H9 (cell line): ENCODE results near the gene UHRF1. TPM values are rescaled to one million over a fixed set of nuclear protein-coding genes. Genes with fewer than 3 reads are reported as not detected.

Source experiments
- DNase-seq: peaks from one replicate; pipeline ENCODE4 v3.0.0-alpha.2; 2017
- H2AFZ ChIP-seq: one replicate; pipeline ENCODE4 v1.6.1; 2013; ENCODE audit warnings: mild to moderate bottlenecking, low read length, control low read depth, moderate library complexity
- H2AK5ac ChIP-seq: 2 replicates; pipeline ENCODE4 v1.6.1; 2013; ENCODE audit warnings: low read length, control low read depth, mixed read lengths; ENCODE audit not compliant: insufficient read length
- H2BK120ac ChIP-seq: one replicate; pipeline ENCODE4 v1.6.1; 2013; ENCODE audit warnings: low read depth, mild to moderate bottlenecking, low read length, control low read depth, inconsistent platforms; ENCODE audit not compliant: poor library complexity, severe bottlenecking
- H2BK12ac ChIP-seq: 2 replicates; pipeline ENCODE4 v1.6.1; 2013; ENCODE audit warnings: low read length, control low read depth, mixed read lengths, low read depth; ENCODE audit not compliant: insufficient read length
- H2BK15ac ChIP-seq: 2 replicates; pipeline ENCODE4 v1.6.1; 2013; ENCODE audit warnings: low read depth, low read length, control low read depth
- H2BK20ac ChIP-seq: one replicate; pipeline ENCODE4 v1.6.1; 2013; ENCODE audit warnings: low read depth, mild to moderate bottlenecking, low read length, control low read depth, inconsistent platforms; ENCODE audit not compliant: poor library complexity, severe bottlenecking
- H2BK5ac ChIP-seq: 2 replicates; pipeline ENCODE4 v1.6.1; 2013; ENCODE audit warnings: low read length, control low read depth, mixed read lengths; ENCODE audit not compliant: insufficient read length
- H3K14ac ChIP-seq: 2 replicates; pipeline ENCODE4 v1.6.1; 2013; ENCODE audit warnings: low read length, control low read depth; ENCODE audit not compliant: insufficient read depth
- H3K18ac ChIP-seq: 2 replicates; pipeline ENCODE4 v1.6.1; 2013; ENCODE audit warnings: low read depth, mild to moderate bottlenecking, mixed read lengths, low read length, control low read depth; ENCODE audit not compliant: insufficient read length
- H3K23ac ChIP-seq: 2 replicates; pipeline ENCODE4 v1.6.1; 2013; ENCODE audit warnings: low read length, control low read depth, mixed read lengths, low read depth; ENCODE audit not compliant: insufficient read length
- H3K23me2 ChIP-seq: 2 replicates; pipeline ENCODE4 v1.6.1; 2013; ENCODE audit warnings: low read depth, mild to moderate bottlenecking, mixed read lengths, low read length, control low read depth; ENCODE audit not compliant: insufficient read length, poor library complexity, severe bottlenecking
- H3K27ac ChIP-seq: 2 replicates; pipeline ENCODE4 v1.5.1; 2013; ENCODE audit warnings: low read length, control low read depth, mixed read lengths, low read depth; ENCODE audit not compliant: insufficient read length
- H3K27me3 ChIP-seq: 2 replicates; pipeline ENCODE4 v1.6.1; 2013; ENCODE audit warnings: low read length, control low read depth, inconsistent platforms; ENCODE audit not compliant: insufficient read depth
- H3K4ac ChIP-seq: 2 replicates; pipeline ENCODE4 v1.6.1; 2013; ENCODE audit warnings: low read depth, mild to moderate bottlenecking, control low read depth, inconsistent platforms, low read length, moderate library complexity
- H3K4me1 ChIP-seq: 2 replicates; pipeline ENCODE4 v1.6.1; 2013; ENCODE audit warnings: low read length, control low read depth, inconsistent platforms; ENCODE audit not compliant: insufficient read depth
- H3K4me2 ChIP-seq: 2 replicates; pipeline ENCODE4 v1.6.1; 2013; ENCODE audit warnings: low read length, control low read depth, mixed read lengths; ENCODE audit not compliant: insufficient read length, insufficient read depth
- H3K56ac ChIP-seq: 2 replicates; pipeline ENCODE4 v1.6.1; 2013; ENCODE audit warnings: low read depth, mild to moderate bottlenecking, mixed read lengths, low read length, control low read depth; ENCODE audit not compliant: insufficient read length
- H3K79me1 ChIP-seq: 2 replicates; pipeline ENCODE4 v1.6.1; 2013; ENCODE audit warnings: low read depth, mild to moderate bottlenecking, moderate library complexity, low read length, control low read depth, inconsistent platforms; ENCODE audit not compliant: insufficient read depth, poor library complexity, severe bottlenecking
- H3K79me2 ChIP-seq: 2 replicates; pipeline ENCODE4 v1.6.1; 2013; ENCODE audit warnings: low read length, control low read depth, inconsistent platforms; ENCODE audit not compliant: insufficient read depth
- H3K9ac ChIP-seq: 2 replicates; pipeline ENCODE4 v1.6.1; 2013; ENCODE audit warnings: low read length, control low read depth, mixed read lengths; ENCODE audit not compliant: insufficient read length; ENCODE audit errors: extremely low read depth
- H3K9me3 ChIP-seq: one replicate; pipeline ENCODE4 v1.6.1; 2013; ENCODE audit warnings: low read depth, low read length, inconsistent platforms; ENCODE audit not compliant: control insufficient read depth
- H3T11ph ChIP-seq: one replicate; pipeline ENCODE4 v1.6.1; 2013; ENCODE audit warnings: mild to moderate bottlenecking, low read length, control low read depth, inconsistent platforms
- H4K20me1 ChIP-seq: one replicate; pipeline ENCODE4 v1.6.1; 2013; ENCODE audit not compliant: control insufficient read depth, insufficient read length, insufficient read depth
- H4K5ac ChIP-seq: 2 replicates; pipeline ENCODE4 v1.6.1; 2013; ENCODE audit warnings: low read depth, mild to moderate bottlenecking, mixed read lengths, low read length, control low read depth; ENCODE audit not compliant: insufficient read length
- H4K8ac ChIP-seq: replicated peaks from 2 replicates; pipeline ENCODE4 v1.6.1; 2013; ENCODE audit warnings: low read length, control low read depth, mixed read lengths, low read depth; ENCODE audit not compliant: insufficient read length
- H4K91ac ChIP-seq: 2 replicates; pipeline ENCODE4 v1.6.1; 2013; ENCODE audit warnings: low read depth, mild to moderate bottlenecking, moderate library complexity, mixed read lengths, low read length, control low read depth; ENCODE audit not compliant: insufficient read length
- H3K27ac Mint-ChIP-seq, 3 experiments: 2 replicates in 2 of 3; 3 replicates in 1 of 3; pipeline ENCODE4 v1.8.0; 2020 to 2021; ENCODE audit warnings: mixed read lengths in 3 of 3, mild to moderate bottlenecking in 1 of 3, moderate library complexity in 1 of 3
- H3K27me3 Mint-ChIP-seq: 2 replicates; pipeline ENCODE4 v1.8.0; 2021; ENCODE audit warnings: low read depth, mild to moderate bottlenecking, moderate library complexity, mixed read lengths
- H3K36me3 Mint-ChIP-seq, 3 experiments: 2 replicates in 2 of 3; 3 replicates in 1 of 3; pipeline ENCODE4 v1.8.0; 2020 to 2021; ENCODE audit warnings: low read depth in 3 of 3, mixed read lengths in 3 of 3; ENCODE audit not compliant: insufficient read depth in 1 of 3
- H3K4me1 Mint-ChIP-seq, 2 experiments: 2 replicates each; pipeline ENCODE4 v1.8.0; 2020; ENCODE audit warnings: mixed read lengths in 2 of 2
- H3K4me3 Mint-ChIP-seq, 2 experiments: 2 replicates in 1 of 2; 3 replicates in 1 of 2; pipeline ENCODE4 v1.8.0; 2020 to 2021; ENCODE audit warnings: mild to moderate bottlenecking in 2 of 2, mixed read lengths in 2 of 2, moderate library complexity in 1 of 2
- H3K9me3 Mint-ChIP-seq, 2 experiments: 2 replicates in 1 of 2; 3 replicates in 1 of 2; pipeline ENCODE4 v1.8.0; 2020; ENCODE audit warnings: mild to moderate bottlenecking in 2 of 2, mixed read lengths in 2 of 2, moderate library complexity in 1 of 2
- CTCF ChIP-seq: fragments of 200-600 bp; sonication (generic); conservative IDR thresholded peaks from 3 replicates; pipeline ENCODE4 v1.8.0; 2021; ENCODE audit warnings: antibody characterized with exemption, mild to moderate bottlenecking
- WGBS: extraction: QIAGEN DNeasy Blood & Tissue Kit; methylation state at CpG from one replicate; pipeline ENCODE4 v1.1.7; 2013; ENCODE audit warnings: missing lambda C conversion rate, low lambda C conversion rate, mixed read lengths; ENCODE audit not compliant: insufficient read length; ENCODE audit errors: extremely low coverage; 5-methylcytosine and 5-hydroxymethylcytosine counted together
- total RNA-seq: library from RNA; stranded (reverse); gene quantifications from 2 replicates; pipeline ENCODE4 v1.2.1, GENCODE V29; 2021

The UHRF1 gene
- total RNA-seq, 1 experiment from 2014 or later: 106 TPM

GRCh38 chr19:4911314-4911713 lies 2.0 kb downstream of the UHRF1 start:
- peak overlapping the region; percentile 64 to 83 (median 81); a peak in 4 of 7 replicates for H3K27ac Mint-ChIP-seq
- Histone ChIP-seq H2BK120ac (no peak overlapping the region), H2BK20ac (no peak overlapping the region), H3K27me3 (no peaks in the 10 kb centered on the region), H2AK5ac (no peak overlapping the region), H2BK12ac (no peak overlapping the region), H4K91ac (no peak overlapping the region), H3K56ac (no peak overlapping the region), H3K14ac (no peak overlapping the region), H4K8ac (no peak overlapping the region), H3K4me2 (peak overlapping the region; percentile 74), H3K4me1 (no peaks in the 10 kb centered on the region; the same call in 1 of the 2 replicates), H3T11ph (no peak overlapping the region), H2AFZ (no peak overlapping the region), H3K79me2 (peaks cover 18% of the 10 kb centered on the region; the same call in 1 of the 2 replicates), H2BK15ac (no peak overlapping the region), H3K27ac (no peak overlapping the region), H3K9me3 (no peaks in the 10 kb centered on the region), H2BK5ac (no peak overlapping the region), H4K5ac (no peak overlapping the region), H3K79me1 (no peaks in the 10 kb centered on the region), H3K4ac (no peak overlapping the region), H4K20me1 (peaks cover 4% of the 10 kb centered on the region), H3K18ac (no peak overlapping the region), H3K23ac (no peak overlapping the region), H3K23me2 (peaks cover 7% of the 10 kb centered on the region), H3K9ac (no peak overlapping the region)
- no peak for DNase-seq
- H3K4me1 Mint-ChIP-seq: peaks cover 34 to 35% of the 10 kb centered on the region in 2 experiments
- H3K27me3 Mint-ChIP-seq: peaks cover 21% of the 10 kb centered on the region
- H3K36me3 Mint-ChIP-seq: peaks cover 12 to 55% (median 43%) of the 10 kb centered on the region in 3 experiments; a peak in 6 of 7 replicates
- peak overlapping the region; percentile 79 to 89 for H3K4me3 Mint-ChIP-seq
- WGBS: no CpG with 5 or more reads among the region's 15 CpGs
- H3K9me3 Mint-ChIP-seq: no peaks in the 10 kb centered on the region
- TF ChIP-seq CTCF: no peak
